Epithelial cell of proximal tubule (primary cell): ENCODE data around the gene BTF3. TPM values are rescaled to one million over a fixed set of nuclear protein-coding genes. Genes with fewer than 3 reads are reported as not detected.

Source experiments
- DNase-seq: peaks from one replicate; pipeline ENCODE4 v3.0.0-alpha.2; 2011; ENCODE audit warnings: low read depth
- H3K4me3 ChIP-seq: 2 replicates; pipeline ENCODE4 v1.5.1; 2011; ENCODE audit warnings: low read depth, mild to moderate bottlenecking, low read length
- CTCF ChIP-seq: conservative IDR thresholded peaks from 2 replicates; pipeline ENCODE4 v1.5.1; 2012; ENCODE audit warnings: low read depth, mild to moderate bottlenecking, low read length
- total RNA-seq: library from RNA; depleted of rRNA; stranded (reverse); fragments of >200 nt; gene quantifications from 2 replicates; pipeline ENCODE4 v1.2.3, GENCODE V29; 2015

Gene BTF3
- total RNA-seq, 1 donor from 2014 or later: 731 TPM

DNA sequence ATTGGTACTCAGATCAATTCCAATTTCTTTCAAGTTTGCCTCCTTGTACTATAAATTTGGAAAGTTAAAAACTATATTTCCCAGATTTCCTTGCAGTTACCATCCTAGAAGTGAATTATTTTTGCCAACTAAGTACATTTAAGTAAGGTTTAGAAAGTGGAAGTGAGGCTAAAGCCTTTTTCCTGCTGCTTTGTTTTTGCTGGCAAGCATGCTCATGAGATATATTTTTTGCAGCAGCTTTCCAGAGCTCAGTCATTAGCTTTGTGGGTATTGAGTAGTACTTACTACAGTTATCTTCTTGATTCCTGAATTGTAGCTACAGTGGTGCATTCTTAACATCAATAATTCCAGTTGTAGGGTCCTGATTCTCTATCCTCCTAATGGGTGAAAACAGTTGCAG lies 3.5 kb upstream of the BTF3 start:
- no peak for TF ChIP-seq CTCF
- DNase-seq: no peak

DNA sequence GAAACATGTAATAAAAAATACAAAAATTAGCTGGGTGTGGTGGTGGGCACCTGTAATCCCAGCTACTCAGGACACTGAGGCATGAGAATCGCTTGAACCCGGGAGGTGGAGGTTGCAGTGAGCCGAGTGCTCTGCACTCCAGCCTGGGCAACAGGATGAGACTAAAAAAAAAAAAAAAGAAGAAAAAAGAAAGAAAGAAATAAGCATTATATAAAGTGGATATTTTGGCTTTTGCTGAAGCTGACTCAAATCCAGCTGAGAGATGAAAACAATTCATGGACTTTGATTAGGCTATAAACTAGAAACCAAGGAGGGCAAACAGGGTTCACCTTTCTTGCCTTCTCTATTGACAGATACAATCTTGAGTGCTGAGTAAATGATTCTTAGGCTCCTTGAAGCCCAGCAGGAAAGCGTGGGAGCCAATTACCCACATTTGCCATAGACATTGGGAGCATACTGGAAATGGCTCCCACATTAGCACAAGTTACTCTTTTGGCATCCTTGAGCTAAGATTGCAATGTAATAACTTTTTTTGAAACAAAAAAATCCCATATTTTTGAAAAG lies 2.4 kb upstream of the BTF3 start:
- H3K4me3 ChIP-seq: no peak overlapping the region
- no peak for TF ChIP-seq CTCF
- DNase-seq: no peak

More for the DNA sequence above, 3.5 kb upstream of the BTF3 start:
- no peak overlapping the region for H3K4me3 ChIP-seq

GRCh38 chr5:73496984-73497457 lies 1.2 kb upstream of the BTF3 start:
- H3K4me3 ChIP-seq: peak overlapping the region; percentile 91
- peak; percentile 52 for TF ChIP-seq CTCF
- DNase-seq: no peak

DNA sequence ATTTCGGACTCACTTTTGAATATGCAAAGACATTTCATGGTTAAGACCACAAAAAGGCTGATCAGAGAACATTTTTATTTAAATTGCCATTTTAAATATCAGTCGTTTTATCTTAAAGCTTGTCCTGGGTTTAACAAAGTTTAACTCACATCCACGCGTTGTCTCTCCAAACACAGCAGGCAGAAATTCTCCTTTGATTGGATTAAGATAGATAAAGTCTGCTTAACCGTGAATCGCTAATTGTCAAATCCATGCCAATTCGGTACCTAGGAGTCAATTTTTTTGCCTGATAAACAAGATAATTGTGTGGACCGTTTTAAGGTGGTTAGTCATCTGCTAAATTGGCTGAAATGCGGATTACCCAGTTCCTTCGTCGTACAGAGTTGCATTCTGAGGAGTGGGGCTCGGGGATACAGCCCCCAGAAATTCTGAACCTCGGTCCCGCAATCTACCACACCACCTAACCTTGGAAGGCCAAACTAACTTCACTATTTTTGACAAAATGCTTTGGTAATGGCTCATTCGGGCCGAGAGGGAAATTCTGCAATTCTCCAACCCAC lies 665 bp upstream of the BTF3 start:
- TF ChIP-seq CTCF: no peak
- no peak for DNase-seq
- peak overlapping the region; percentile 91 for H3K4me3 ChIP-seq

DNA sequence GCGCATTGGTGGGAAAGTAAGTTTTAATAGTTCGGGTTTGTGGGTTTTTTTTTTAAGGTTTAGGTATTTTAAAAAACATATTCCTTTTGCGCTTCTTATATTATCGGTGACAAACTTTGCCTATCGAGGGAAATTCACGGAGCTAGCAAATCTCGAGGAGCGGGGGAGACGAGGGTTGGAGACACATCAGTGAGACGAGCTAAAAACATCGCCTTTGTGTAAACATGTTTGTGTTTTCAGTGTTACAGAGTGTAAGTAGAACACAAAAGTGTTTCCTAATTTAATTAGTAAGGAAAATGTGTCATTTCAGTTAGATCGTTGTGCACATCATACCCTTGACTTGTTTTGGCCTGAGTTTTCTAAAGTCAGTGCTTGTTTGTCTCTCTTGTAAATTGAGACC lies 945 bp downstream of the BTF3 start:
- DNase-seq: no peak
- peak overlapping the region; percentile 91 for H3K4me3 ChIP-seq
- TF ChIP-seq CTCF: no peak

- H3K4me3 ChIP-seq: peak overlapping the region; percentile 91
- DNase-seq: no peak
- TF ChIP-seq CTCF: no peak
Observed at GRCh38 chr5:73499756-73500155, 1.5 kb downstream of the BTF3 start.

- DNase-seq: no peak
- H3K4me3 ChIP-seq: no peak overlapping the region
- TF ChIP-seq CTCF: no peak
Observed at GRCh38 chr5:73501406-73501805, 3.2 kb downstream of the BTF3 start.
